T-helper 22 cell (primary cell): Measurements from ENCODE around the gene LRRTM2.

Source experiments
- DNase-seq: peaks from one replicate; pipeline ENCODE4 v3.0.0-alpha.2; 2020; ENCODE audit warnings: low read depth

LRRTM2 gene

GRCh38 chr5:138883211-138883610, 8.1 kb upstream of the LRRTM2 start:
- DNase-seq = no peak

DNA sequence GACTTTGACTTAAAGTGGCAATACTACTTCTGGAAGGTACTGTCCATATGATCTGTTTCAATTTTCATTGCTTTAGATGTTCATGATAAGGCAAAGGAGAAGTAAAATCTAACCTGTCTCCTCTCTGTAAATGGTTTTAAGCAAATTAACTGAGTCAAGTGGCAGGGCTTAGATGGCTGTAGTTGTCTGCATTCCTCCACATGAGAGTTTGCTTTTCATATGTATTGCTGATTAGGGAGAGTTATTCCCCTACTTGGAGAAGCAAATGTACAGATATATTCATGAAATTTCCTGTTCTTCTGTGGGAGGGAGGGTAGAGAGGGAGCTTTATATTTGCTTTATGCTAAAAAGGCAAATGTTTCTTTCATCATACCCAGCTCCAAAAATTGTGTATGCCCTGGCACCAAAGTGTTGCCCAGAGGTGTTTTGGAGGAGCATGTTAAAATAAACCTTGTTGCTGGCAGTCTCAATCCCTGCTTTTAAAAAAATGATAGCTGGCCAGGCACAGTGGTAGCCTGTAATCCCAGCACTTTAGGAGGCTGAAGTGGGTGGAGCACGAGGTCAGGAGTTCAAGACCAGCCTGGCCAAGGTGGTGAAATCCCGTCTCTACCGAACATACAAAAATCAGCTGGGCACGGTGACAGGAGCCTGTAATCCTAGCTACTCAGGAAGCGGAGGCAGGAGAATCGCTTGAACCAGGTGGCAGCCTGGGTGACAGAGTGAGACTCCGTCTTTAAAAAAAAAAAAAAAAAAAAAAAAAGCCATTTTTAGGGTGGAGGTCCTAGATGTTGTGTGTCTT, 3.5 kb upstream of the LRRTM2 start:
- DNase-seq = no peak

- DNase-seq = no peak
Measured at GRCh38 chr5:138876811-138877210, 1.7 kb upstream of the LRRTM2 start.

DNA sequence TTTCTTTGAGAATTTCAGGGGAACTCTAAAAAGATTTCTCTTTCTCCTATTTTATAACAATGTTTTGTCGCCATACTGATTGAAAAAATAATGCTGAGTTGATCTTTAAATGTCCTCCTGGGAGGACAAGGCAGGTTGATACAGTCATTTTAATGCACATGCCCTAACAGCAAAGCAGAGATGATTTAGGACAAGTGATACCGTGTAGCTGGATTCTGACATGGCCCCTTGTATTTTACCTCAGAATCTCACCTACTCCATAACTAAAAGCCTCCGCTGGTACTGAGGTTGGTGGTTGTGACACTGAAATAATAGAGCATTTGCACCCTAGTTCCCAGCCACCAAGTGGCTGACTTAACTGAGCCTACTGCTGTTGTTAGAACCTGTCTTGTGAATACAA, 811 bp upstream of the LRRTM2 start:
- DNase-seq = no peak

DNA sequence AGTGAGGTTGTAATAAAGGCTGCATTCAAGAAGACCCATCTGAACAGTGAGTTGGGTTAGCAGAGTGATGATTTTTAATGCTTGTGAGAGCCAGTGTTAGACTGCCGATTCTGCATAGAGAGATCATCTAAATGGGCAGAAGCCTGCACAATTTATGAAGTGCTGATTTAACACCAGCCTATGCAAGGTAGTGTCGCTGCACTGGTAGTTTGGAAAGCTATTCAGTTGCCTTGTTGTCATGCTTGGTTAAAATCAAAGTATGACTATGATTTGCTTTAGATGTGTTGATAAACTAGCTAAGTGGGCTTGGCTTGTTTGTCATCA, 379 bp upstream of the LRRTM2 start:
- no peak for DNase-seq

DNA sequence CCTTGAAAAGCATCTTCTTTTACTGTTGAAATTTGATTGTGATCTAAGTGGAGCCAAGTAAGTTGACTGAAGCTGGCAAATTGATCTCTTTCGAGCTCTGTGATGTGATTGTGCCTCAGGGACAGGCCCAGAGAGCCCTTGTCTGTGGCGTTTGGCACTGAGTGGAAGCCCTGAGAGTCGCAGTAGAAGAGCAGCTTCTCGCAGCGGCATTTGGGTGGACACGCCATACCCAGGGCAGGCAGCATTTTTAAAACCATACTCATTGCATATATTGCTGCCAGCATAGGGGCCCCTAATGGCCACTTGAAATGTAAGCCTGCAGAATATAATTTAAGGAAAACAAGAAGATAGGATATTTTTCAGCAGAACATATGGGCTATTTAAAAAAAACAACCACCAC, 894 bp downstream of the LRRTM2 start:
- no peak for DNase-seq

DNA sequence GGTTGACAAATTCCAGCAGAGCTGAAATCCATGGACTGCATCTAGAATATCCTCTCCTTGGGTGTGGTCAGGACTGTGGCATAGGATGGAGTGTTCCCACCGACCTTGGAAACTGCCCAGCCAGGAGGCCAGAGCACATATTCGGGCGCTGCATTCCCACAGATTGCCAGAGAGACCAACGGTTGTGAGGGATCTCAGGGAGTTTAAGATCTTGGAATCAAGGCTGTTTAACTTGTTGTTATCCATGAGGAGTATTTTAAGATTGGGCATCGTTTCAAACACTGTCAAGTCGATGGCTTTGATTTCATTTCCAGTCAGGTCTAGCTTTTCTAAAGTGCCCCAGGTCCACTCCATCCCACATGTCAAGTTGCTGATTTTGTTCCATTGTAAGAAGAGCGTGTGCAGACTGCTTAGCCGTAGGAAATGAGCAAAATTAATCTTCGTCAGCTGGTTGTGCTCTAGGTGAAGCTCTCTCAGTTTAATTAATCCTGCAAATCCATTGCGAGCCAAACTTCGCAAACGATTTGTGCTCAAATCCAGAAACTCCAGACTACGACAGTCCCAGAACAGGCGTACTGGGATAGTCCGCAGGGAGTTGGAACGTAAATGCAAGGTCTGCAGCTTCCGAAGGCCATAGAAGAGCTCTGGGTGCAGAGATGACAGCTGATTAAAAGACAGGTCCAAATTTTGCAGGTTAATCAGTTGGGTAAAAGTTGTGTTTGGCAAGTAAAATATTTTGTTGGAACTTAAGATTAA, 1.5 kb downstream of the LRRTM2 start:
- DNase-seq = no peak

DNA sequence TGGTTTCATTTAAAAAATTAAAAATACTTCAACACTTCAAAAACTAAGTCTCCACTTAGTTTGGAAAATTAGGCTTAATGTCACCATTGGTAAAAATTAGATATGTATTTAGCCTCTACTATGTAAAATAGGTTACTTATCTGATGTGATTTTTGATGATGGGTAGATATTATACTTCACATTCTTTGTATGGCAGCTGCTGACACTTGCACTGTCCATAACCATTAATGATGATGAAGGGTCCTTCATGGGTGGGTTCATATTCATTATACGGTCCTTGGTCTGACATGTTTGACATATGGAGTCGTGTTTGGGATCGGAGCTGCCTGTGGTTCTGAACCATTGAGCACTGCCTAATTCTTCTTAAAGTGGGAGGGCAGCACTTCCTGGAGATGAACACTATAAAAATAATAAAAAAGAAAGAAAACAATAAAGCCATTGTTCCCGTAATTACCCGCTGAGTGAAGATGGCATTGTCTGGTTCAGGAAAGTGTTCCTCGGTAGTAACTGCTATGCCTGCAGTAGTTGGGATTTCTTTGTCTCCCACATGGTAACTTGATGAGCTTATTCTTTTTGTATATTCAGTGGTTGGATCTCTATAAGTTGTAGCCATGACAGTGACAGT, 2.2 kb downstream of the LRRTM2 start:
- no peak for DNase-seq

DNA sequence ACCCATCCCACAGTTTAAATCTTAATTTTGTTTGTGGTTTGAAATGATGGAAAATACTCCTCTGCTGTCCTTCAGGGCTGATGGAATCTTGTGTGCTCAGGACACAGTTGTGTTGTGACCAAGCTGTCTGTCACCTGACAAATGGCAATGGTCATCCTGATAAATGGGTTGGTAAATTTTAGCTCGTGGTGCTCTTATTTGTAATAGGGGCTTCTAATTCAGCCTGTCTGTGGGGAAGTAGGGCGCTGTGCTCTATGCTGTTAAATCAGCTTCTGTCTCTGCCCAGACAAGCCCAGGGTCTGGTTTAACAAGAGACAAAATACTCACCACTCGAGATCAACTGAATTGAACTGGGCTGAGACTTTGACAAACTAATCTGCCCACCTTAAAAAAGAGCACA, 4.5 kb downstream of the LRRTM2 start:
- no peak for DNase-seq

GRCh38 chr5:138869763-138870500, 5.2 kb downstream of the LRRTM2 start:
- DNase-seq = no peak

- DNase-seq = no peak
Measured at GRCh38 chr5:138869038-138869437, 6.1 kb downstream of the LRRTM2 start.

- no peak for DNase-seq
Measured at GRCh38 chr5:138867011-138867410, 8.1 kb downstream of the LRRTM2 start.

- DNase-seq = no peak
Measured at GRCh38 chr5:138853132-138853531, 22.0 kb downstream of the LRRTM2 start.

DNA sequence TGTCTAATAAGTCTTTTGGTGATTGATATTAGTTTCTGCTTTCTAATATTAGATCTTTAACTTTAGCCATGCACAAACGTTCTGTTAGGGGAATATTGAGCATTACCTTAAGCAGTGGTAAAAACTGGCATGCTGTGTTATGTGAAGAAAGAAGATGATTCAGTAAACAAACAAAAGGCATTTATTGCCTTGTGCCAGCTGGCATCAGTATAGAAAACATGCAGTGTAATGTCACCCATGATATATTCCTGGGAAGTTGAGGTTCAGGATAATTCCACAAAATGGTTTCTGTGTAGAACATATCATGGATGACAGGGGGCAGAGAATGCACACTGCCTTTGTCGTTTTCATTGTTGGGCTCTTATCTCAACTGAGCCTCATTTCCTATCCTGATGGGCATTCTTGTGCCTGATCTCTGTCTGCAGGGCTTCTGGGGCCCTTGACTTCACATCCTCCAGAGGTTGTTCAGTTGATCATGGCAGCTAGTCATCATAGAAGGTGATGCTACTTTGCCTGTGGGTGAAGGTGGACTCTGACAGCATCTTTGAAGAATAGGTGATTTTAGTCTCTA, 24.2 kb downstream of the LRRTM2 start:
- no peak for DNase-seq

DNA sequence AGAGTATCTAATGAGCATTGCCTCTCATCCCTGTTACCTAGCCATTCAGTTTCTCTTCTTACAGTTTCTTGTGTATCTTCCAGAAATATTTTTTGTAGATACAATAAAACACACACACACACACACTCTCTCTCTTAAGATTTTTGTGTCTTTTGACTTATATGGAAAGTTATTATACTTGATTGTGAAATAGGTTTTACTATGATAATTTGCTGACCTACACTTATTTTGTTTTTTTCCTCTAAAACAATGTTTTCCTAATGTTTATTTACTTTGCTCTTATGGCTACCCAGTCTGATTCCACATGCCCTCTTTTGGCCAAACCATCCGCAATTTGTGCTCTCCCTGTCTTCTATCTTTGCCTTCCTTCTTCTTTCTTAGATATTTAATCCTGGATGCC, 25.3 kb downstream of the LRRTM2 start:
- DNase-seq = no peak

DNA sequence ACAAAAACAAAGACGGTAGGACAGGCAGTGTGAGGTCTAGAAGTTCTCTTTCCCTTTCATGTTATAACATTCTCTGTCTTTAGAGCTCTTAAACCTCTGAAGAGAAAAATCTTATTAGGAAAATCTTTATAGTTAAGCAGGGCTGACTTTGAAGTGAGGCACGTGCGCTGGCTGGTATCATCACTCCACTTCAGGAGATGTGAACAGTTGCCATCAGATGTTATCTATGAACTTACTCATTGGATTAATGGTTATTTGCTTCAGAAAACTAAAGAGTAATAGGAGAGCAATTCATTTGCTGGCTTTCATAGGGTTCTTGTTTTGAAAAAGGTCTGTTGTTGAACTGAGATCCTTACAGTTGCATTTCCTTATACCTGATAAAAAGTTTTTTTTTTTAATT, 25.7 kb downstream of the LRRTM2 start:
- DNase-seq = no peak

GRCh38 chr5:138844812-138845513, 30.2 kb downstream of the LRRTM2 start:
- DNase-seq = no peak

- no peak for DNase-seq
Measured at GRCh38 chr5:138844125-138844461, 31.0 kb downstream of the LRRTM2 start.

- no peak for DNase-seq
Measured at GRCh38 chr5:138843316-138844124, 31.6 kb downstream of the LRRTM2 start.

DNA sequence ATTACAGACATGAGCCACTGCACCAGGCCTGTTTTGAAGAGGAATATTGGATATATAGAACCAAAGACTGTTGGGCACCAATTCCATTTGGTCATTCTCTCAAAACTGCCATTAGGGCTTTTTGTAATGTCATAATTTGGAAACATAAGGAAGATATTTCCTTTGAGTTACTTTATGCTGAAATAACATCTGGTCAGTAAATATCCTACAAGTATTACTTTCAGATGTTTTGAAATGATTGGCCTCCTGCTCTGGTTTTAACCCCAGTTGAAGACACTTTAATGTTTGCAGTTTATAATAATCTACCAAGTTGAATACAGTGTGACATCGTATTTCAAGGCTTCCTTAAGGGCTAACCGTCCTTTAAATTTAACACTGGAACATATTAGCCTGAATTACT, 33.6 kb downstream of the LRRTM2 start:
- DNase-seq = no peak

DNA sequence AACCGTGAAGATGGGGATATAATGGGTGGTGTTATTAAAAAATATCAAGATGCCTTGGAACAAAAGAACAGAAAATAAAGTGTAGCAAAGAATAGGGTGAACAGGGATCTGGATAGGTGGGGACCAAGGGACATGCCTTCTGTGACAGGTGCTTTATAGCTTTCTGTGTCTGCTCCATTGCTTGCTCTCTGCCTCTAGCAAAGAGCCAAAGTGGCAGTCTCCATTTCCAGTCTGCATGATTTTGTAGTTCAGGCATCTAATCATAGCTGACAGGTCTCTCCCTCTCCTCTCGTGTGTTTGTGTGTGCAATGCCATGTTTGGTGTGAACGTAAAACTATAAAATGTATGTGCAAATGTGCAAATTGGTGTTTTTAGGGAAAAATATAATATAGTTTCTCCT, 35.0 kb downstream of the LRRTM2 start:
- DNase-seq = no peak
